Left forelimb (tissue), 1 donor: ENCODE results near the gene MTA2.
A peak's percentile ranks its signal among the peaks of the same experiment; 100 is the strongest.
"Not testable (repeated sequence)": the region's sequence is repeated elsewhere in the genome, so short reads cannot be mapped to it uniquely, and the experiment has no call there.

Experiments used
- DNase-seq: peaks from one replicate; pipeline ENCODE4 v3.0.0-alpha.2; 2018; ENCODE audit warnings: low spot score

Gene MTA2

GRCh38 chr11:62592146-62592815, 9.4 kb downstream of the MTA2 start:
- DNase-seq: no peak

DNA sequence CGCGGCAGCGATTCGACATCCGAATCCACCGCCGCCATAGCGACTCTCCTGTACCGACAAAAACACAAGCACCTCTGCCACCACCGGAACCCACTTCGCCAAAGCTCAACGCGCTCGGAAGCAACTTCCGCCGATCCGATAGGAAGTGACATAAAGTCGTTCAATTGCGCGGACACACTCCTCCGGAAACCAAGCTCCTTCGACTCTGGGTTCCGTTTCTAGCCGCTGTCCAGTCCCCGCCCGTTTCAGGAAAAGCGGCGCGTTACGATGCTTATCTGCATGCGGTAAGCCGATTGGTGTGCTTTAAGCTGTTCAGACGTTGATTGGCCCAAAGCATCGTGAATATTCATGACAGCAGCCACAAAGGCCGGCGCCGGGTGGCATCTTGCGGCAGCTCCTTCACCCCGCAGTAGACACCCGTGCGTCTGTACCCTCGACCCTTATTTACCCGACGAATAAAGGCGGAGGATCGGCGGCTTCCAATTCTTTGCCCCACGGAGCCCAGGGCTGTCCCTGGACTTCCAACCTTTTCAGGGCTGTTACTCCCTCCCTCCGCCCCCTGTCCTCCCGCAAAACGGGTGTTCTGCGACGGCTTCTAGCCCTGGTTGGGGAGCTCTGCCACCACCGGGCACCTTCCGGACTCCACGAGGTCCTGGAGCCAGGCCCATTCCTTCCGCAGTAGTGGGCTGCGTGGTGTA, 10.1 kb downstream of the MTA2 start, which contains the start of gene TUT1:
TSS of gene TUT1 (minus strand) at position 76 of the 698 bp plus-strand sequence. CDS start at position 38, 38 bp downstream.
- peak; percentile 95 for DNase-seq

- no peak for DNase-seq
Observed at GRCh38 chr11:62588966-62589637, 12.6 kb downstream of the MTA2 start.

- not testable (repeated sequence) for DNase-seq
Observed at GRCh38 chr11:62585356-62585755, 16.3 kb downstream of the MTA2 start.

- DNase-seq: not testable (repeated sequence)
Observed at GRCh38 chr11:62581735-62582134, 19.9 kb downstream of the MTA2 start.

GRCh38 chr11:62580959-62581715, 20.5 kb downstream of the MTA2 start:
- no peak for DNase-seq

GRCh38 chr11:62579252-62579651, 22.4 kb downstream of the MTA2 start:
- no peak for DNase-seq

DNA sequence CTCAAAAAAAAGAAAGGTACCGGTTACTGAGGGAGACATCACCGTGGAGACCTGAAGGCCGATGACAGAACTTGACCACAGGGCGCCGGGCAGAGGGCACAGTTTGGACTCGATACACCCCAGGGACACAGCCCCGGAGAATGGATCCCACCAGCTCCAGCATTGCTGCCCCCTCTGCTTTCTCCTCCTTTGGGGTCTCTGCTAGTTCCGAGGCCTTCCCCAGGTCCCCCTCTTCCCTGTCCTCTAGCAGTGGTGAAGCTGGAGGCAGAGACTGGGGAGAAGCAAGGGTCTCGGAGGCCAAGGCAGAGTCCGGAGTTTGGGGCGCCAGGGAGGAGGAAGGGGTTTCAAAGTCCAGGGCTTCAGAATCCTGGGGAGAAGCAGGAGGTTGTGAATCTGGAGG, 23.1 kb downstream of the MTA2 start:
- DNase-seq: no peak

DNA sequence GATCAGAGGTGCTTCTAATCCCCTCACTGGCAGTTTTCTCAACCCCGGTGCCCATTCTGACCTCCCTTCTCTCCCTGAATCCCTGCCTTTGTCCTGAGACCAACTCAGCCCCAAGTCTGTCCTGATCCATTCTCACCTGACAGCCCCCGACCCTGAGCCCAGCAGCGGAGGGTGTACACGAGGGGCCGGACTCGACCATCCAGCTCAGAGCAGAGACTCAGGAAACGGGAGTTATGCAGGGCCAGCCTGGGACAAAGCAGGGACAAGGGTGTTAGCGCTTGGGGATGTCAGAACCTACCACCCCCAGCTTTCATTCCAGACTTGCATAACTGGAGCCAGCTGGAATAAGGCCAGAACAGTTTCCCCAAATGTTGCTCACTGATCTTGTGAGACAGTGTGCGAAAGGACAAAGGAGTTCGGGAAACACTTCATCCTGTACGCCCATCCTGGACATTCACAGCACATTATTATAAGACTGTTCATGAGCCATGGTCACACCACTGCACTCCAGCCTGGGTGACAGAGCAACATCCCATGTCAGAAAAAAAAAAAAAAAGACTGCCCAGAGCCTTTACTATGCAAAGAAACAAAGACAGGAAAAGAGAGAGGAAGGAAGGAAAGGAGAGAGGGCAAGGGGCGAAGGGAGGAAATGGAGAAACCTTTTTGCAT, 24.5 kb downstream of the MTA2 start:
- no peak for DNase-seq

DNA sequence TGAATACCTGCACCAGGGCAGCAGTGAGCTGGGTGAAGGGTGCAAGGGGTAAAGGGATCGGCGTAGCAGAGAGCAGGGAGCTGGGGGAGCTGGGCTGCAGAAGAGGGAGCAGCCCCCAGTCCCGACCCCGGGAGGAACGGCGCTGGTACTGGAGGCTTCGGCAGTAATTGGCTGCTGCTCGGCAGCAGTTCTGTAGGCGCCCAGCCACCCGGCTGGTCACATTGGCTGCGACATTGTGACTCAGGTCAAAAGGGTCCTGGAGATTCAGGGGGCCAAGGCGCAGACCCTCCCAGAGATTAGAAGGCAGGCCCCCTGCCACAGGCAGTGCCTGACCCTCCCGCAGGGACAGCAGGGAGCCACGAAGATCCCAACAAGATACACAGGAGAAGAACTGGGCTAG, 25.8 kb downstream of the MTA2 start:
- DNase-seq: no peak

DNA sequence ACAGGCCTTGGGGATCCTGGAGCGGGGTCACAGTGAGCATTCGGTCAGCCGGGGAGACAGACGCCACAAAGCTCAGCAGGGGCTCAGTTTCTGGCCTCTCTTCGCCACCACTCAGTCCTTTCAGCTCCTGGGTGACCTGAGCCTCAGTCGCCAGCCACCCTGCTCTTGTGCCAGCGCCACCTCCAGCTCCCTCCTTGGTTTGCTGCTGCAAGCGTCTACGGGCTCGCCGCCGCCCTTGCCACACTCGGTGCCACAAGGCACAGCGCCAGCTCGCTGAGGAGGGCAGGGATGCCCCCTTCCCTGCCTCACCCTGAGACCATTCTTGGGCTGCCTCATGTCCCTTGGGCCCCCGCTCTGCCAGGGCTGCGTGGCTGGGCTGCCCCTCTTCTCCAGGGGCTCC, 26.5 kb downstream of the MTA2 start:
- DNase-seq: no peak

GRCh38 chr11:62574363-62575071, 27.1 kb downstream of the MTA2 start:
- DNase-seq: no peak

DNA sequence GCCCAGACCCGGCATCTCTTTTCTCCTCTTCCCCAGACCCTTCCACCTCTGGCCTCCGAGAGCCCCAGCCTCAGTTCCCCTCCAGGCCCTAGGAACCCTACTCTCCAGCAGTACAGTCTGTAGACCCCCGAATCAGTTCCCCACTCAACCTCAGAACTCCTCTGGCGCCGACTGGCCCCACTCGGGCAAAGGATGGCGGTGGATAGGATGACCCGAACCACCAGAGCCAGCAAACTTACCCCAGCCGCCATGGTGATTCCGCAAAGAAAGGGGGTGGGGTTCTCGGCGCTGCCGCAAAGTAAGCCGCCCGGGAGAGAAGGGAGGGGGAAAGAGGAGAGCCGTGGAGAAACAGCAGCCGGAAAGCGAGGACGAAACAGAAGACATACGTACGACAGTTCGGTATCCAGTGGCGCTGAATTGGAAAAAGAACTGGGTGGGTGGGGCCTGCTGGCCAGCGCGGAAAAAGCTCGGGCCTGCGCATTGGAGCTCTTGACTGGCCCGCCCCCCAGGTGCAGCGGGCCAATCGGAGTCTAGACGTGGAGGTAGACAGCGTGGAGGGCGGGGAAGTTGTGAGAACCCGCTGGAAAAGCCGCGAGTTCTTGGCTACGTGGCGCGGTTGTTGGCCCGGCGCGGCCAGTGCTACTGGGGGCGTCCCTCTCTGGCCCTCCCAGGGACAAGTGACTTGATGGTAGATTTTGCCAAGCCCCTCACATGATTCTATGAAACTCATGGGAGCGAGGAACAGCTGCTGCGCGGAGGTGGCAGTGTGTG, 27.9 kb downstream of the MTA2 start, which contains the start of gene EEF1G:
TSS of gene EEF1G (minus strand) at position 300 of the 771 bp plus-strand sequence. CDS start at position 251, 49 bp downstream.
- peak; percentile 99 for DNase-seq

DNA sequence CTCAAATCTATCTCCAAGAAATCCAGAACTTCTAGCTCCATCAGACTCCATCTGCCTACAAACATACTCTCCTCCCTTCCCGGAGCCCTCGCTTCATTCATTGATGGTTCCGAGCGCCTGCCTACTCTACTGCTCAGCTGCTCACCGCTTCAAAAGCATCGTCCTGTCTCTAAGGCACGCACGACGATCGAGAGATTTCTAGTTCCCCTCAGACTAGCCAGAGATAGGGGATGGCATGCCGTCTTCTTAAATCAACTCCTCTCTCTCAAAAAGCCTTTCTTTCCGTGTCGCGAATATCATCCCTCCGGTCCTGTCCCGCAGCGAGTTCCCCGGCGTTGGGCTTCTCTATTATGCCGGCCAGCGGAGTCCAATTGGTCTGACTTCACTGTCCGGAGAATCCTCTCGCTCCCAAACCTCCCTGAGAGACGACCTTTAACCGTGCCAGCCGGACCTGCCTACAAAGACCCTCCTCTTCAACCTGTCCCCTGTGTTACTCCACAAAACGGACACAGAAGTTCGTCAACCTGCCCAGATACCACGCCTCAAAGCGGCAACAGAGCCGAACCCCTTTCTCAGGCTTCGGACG, 28.6 kb downstream of the MTA2 start:
- no peak for DNase-seq

DNA sequence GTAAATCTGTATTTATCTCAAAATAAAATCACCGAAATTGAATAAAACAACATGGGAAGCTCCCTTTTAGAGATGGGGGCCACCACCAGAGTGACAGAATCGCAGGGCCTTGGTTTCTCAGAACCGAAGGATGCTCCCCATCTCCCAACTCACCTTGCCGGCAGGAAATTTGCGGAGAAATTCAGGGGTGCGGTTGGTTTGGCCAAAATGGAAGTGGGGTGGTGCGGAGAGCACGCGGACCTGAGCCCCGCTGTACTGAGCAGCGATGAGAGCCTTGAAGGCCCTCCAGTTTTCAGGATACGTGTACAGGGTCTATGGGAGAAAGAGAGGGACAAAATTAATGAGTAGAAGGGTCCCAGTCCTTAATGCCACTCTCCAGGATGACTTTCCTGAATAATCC, 29.2 kb downstream of the MTA2 start:
- DNase-seq: no peak

GRCh38 chr11:62571493-62571892, 30.2 kb downstream of the MTA2 start:
- DNase-seq: not testable (repeated sequence)

GRCh38 chr11:62570903-62571302, 30.8 kb downstream of the MTA2 start:
- not testable (repeated sequence) for DNase-seq

DNA sequence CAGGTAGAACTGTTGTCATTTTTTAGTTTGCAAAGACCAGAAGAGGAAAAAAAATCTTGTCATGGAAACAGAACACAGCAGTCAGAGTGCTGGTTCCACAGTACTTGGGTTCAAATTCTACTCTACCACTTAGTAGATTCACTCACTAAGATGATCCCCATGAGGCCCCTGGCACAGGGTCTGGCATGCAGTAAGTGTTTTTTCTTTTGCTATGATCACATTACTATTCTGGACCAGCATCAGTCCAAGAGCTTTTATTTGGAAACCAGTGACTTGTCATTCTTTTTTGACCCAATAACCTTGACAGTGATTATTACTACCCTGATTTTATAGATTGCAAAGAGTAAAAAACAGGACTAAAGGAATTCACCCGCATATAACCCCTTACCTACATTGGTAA, 32.1 kb downstream of the MTA2 start:
- DNase-seq: no peak

GRCh38 chr11:62567018-62567633, 34.5 kb downstream of the MTA2 start:
- DNase-seq: no peak
